ENCODE data around the gene ELMO1.

GRCh38 chr7:37353949-37354655 lies 94.6 kb downstream of the ELMO1 start:
- TF ChIP-seq CTCF (IDR thresholded peaks at IDR 0.05 in 2 of 3, conservative IDR thresholded peaks at IDR 0.05 in 1 of 3; ENCODE audit: control insufficient read depth in 2 of 3, extremely low read depth in 1 of 3, insufficient read depth in 1 of 3, low read depth in 3 of 3, low read length in 3 of 3) (no peak), POLR2AphosphoS5 (IDR thresholded peaks at IDR 0.05; ENCODE audit: low read length) (no peak), RCOR1 (conservative IDR thresholded peaks at IDR 0.05; ENCODE audit: low read depth, low read length) (no peak), SIX5 (IDR thresholded peaks at IDR 0.05; ENCODE audit: low read depth, low read length, severe bottlenecking) (no peak), FOXK2 (IDR thresholded peaks at IDR 0.05) (no peak), ASH2L (IDR thresholded peaks at IDR 0.05; ENCODE audit: borderline replicate concordance, low read depth) (no peak), POLR2A (IDR thresholded peaks at IDR 0.05; ENCODE audit: low read depth, low read length) (no peak), PAX5 (IDR thresholded peaks at IDR 0.05; ENCODE audit: borderline replicate concordance, low read depth, low read length) (no peak), RB1 (IDR thresholded peaks at IDR 0.05; ENCODE audit: borderline replicate concordance) (no peak), CBX3 (IDR thresholded peaks at IDR 0.05; ENCODE audit: borderline replicate concordance, low read depth) (no peak), CHD1 (IDR thresholded peaks at IDR 0.05; ENCODE audit: low read depth, low read length) (no peak), EP300 (IDR thresholded peaks at IDR 0.05; ENCODE audit: borderline replicate concordance in 1 of 2, control insufficient read depth in 1 of 2, low read depth in 2 of 2, low read length in 2 of 2) (no peak), RFX5 (IDR thresholded peaks at IDR 0.05; ENCODE audit: low read depth, low read length) (no peak), JUND (IDR thresholded peaks at IDR 0.05; ENCODE audit: low read depth, low read length) (no peak)

All from GM12878 (cell line).